Spleen (tissue), 11 donors: ENCODE data around the gene FHAD1. TPM values are rescaled to one million over a fixed set of nuclear protein-coding genes. Genes with fewer than 3 reads are reported as not detected.

ENCODE experiments used
- DNase-seq: peaks from one replicate; pipeline ENCODE4 v3.0.0-alpha.2; 2020
- H3K27ac ChIP-seq, 8 donors: fragments of 200-600 bp; sonication (generic) in 7 of 8; 1 replicate in 4 of 8; 2 replicates in 4 of 8; pipeline versions ENCODE4 v1.5.0 to v1.8.0; 2016 to 2021; ENCODE audit warnings: inconsistent platforms in 4 of 8, mild to moderate bottlenecking in 4 of 8, moderate library complexity in 1 of 8
- H3K27me3 ChIP-seq, 7 donors: fragments of 200-600 bp; sonication (generic) in 6 of 7; replicated peaks in 1 of 7; 1 replicate in 4 of 7; 2 replicates in 3 of 7; pipeline versions ENCODE4 v1.5.0 to v1.8.0; 2016 to 2021; ENCODE audit warnings: inconsistent platforms in 3 of 7, mild to moderate bottlenecking in 1 of 7
- H3K36me3 ChIP-seq, 6 donors: fragments of 200-600 bp; sonication (generic) in 5 of 6; 1 replicate in 4 of 6; 2 replicates in 2 of 6; pipeline versions ENCODE4 v1.5.0 to v1.8.0; 2016 to 2021; ENCODE audit warnings: inconsistent platforms in 2 of 6
- H3K4me1 ChIP-seq, 6 donors: fragments of 200-600 bp; sonication (generic) in 5 of 6; 1 replicate in 3 of 6; 2 replicates in 3 of 6; pipeline versions ENCODE4 v1.5.0 to v1.8.0; 2016 to 2021; ENCODE audit warnings: inconsistent platforms in 3 of 6
- H3K4me3 ChIP-seq, 8 donors: fragments of 200-600 bp; sonication (generic) in 7 of 8; 1 replicate in 4 of 8; 2 replicates in 4 of 8; pipeline versions ENCODE4 v1.5.0 to v1.8.0; 2016 to 2021; ENCODE audit warnings: inconsistent platforms in 4 of 8, mild to moderate bottlenecking in 4 of 8, moderate library complexity in 2 of 8
- H3K9me3 ChIP-seq, 8 donors: fragments of 200-600 bp; sonication (generic) in 7 of 8; 1 replicate in 4 of 8; 2 replicates in 4 of 8; pipeline versions ENCODE4 v1.5.0 to v1.8.0; 2016 to 2021; ENCODE audit warnings: inconsistent platforms in 4 of 8
- POLR2A ChIP-seq, 3 donors: fragments of 450-650 bp; IDR thresholded peaks; one replicate each; pipeline ENCODE4 v1.5.1; 2017; ENCODE audit warnings: antibody characterized with exemption in 3 of 3, mild to moderate bottlenecking in 1 of 3
- POLR2AphosphoS5 ChIP-seq, 3 donors: sonication (generic); formaldehyde crosslinking; IDR thresholded peaks; one replicate each; pipeline ENCODE4 v1.5.1; 2017; ENCODE audit warnings: antibody characterized with exemption in 3 of 3
- WGBS, 5 donors: extraction: QIAGEN DNeasy Blood & Tissue Kit in 3 of 5; methylation state at CpG; one replicate each; pipeline versions ENCODE4 v1.1.5 to v1.1.7; 2013 to 2018; 5-methylcytosine and 5-hydroxymethylcytosine counted together
- intact Hi-C: fragments of 100-400 bp; cut with DNase I; formaldehyde crosslinking; loops from one replicate; pipeline ENCODE4 v1.15.0; 2023; ENCODE audit warnings: low total_unique reads
- polyA plus RNA-seq, 3 donors: library from polyadenylated mRNA; stranded (reverse); fragments of 200-250 nt; gene quantifications; one replicate each; pipeline ENCODE4 v1.2.1, GENCODE V29; 2013
- total RNA-seq, 7 donors: library from RNA; depleted of rRNA in 3 of 7; stranded (reverse); fragments of >200 nt in 3 of 7; fragmentation: NEBNext Ultra II Directional in 4 of 7; extraction: Animal tissue kit (Norgen Biotek cat#: 25700) in 4 of 7; gene quantifications; one replicate each; pipeline versions ENCODE4 v1.1.0 to v1.2.1, GENCODE V29; 2016 to 2021
- TF ChIP-seq, protein P1 (sequence below), 11 experiments: fragments of 200-600 bp in 7 of 11; fragments of 450-650 bp in 4 of 11; sonication (generic) in 4 of 11; IDR thresholded peaks in 8 of 11; conservative IDR thresholded peaks in 3 of 11; 1 replicate in 7 of 11; 2 replicates in 4 of 11; pipeline versions ENCODE4 v1.4.0 to v1.8.0; 2016 to 2021; ENCODE audit warnings: antibody characterized with exemption in 11 of 11, inconsistent platforms in 4 of 11, mild to moderate bottlenecking in 1 of 11
- donor health status: healthy with polysubstance abuse.
- donor health status: DM: no; HTN: no; CAD: no; lungs with moderate emphysema.
- donor health status: DM: no; HTN: no; CAD: no.
- donor health status: Bipolar disorder and iron deficiency.
- donor health status: healthy.
- donor health status: DM: no; HTN: no; CAD: no.
- donor health status: DM: yes; HTN: yes; CAD: no.

Gene FHAD1
- total and polyA plus RNA-seq, 10 donors: 0.22 to 1.0 (median 0.28) TPM; not detected in 3

GRCh38 chr1:15236321-15236721 lies 10.7 kb upstream of the FHAD1 start:
- DNase-seq: no peak
- Histone ChIP-seq H3K27me3 (no peaks in the 10 kb centered on the region), H3K9me3 (no peaks in the 10 kb centered on the region), H3K4me1 (peaks cover 0 to 8% (median 0%) of the 10 kb centered on the region in 6 donors), H3K27ac (no peak overlapping the region), H3K4me3 (no peak overlapping the region), H3K36me3 (no peaks in the 10 kb centered on the region)
- intact Hi-C loops: no loop called here
- WGBS, 5 donors: 77 to 89% (median 81%) methylated on average over 5 of the region's 5 CpGs
- no peak for TF ChIP-seq POLR2AphosphoS5 (IDR thresholded peaks at IDR 0.05)
- TF ChIP-seq, protein P1, sequence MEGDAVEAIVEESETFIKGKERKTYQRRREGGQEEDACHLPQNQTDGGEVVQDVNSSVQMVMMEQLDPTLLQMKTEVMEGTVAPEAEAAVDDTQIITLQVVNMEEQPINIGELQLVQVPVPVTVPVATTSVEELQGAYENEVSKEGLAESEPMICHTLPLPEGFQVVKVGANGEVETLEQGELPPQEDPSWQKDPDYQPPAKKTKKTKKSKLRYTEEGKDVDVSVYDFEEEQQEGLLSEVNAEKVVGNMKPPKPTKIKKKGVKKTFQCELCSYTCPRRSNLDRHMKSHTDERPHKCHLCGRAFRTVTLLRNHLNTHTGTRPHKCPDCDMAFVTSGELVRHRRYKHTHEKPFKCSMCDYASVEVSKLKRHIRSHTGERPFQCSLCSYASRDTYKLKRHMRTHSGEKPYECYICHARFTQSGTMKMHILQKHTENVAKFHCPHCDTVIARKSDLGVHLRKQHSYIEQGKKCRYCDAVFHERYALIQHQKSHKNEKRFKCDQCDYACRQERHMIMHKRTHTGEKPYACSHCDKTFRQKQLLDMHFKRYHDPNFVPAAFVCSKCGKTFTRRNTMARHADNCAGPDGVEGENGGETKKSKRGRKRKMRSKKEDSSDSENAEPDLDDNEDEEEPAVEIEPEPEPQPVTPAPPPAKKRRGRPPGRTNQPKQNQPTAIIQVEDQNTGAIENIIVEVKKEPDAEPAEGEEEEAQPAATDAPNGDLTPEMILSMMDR (IDR thresholded peaks at IDR 0.05 in 8 of 11, conservative IDR thresholded peaks at IDR 0.05 in 3 of 11): no peak
- TF ChIP-seq POLR2A (IDR thresholded peaks at IDR 0.05): no peak

- H3K4me1 ChIP-seq: peaks cover 0 to 4% (median 0%) of the 10 kb centered on the region in 6 donors
- no peak for DNase-seq
- H3K36me3 ChIP-seq: no peaks in the 10 kb centered on the region
- 78 to 88% (median 85%) methylated on average over 9 of the region's 9 CpGs for WGBS, 5 donors
- no peak overlapping the region for H3K27ac ChIP-seq
- no peak for TF ChIP-seq POLR2AphosphoS5 (IDR thresholded peaks at IDR 0.05)
- TF ChIP-seq POLR2A (IDR thresholded peaks at IDR 0.05): no peak
- TF ChIP-seq, protein P1 (IDR thresholded peaks at IDR 0.05 in 8 of 11, conservative IDR thresholded peaks at IDR 0.05 in 3 of 11): no peak
- no peaks in the 10 kb centered on the region for H3K9me3 ChIP-seq
- intact Hi-C loops: no loop called here
- no peaks in the 10 kb centered on the region for H3K27me3 ChIP-seq
- H3K4me3 ChIP-seq: no peak overlapping the region
Measured at GRCh38 chr1:15236746-15237145, 10.3 kb upstream of the FHAD1 start.

DNA sequence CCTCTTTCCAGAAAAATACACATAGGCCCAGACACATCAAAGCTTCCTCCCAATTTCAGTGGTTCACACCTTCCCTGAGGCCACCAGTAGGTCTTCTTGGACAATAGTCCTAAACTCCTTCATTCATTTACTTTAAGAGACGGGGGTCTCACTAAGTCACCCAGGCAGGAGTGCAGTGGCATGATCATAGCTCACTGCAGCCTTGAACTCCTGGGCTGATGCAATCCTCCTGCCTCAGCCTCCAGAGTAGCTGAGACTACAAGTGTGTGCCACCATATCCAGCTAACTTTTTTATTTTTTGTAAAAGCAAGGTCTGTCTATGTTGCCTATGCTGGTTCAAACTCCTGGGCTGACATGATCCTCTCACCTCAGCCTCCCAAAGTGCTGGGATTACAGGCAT lies 8.2 kb upstream of the FHAD1 start:
- no peak for DNase-seq
- intact Hi-C loops: no loop called here
- 72 to 93% (median 84%) methylated on average over 1 of the region's 1 CpG for WGBS, 5 donors

GRCh38 chr1:15242766-15243165 lies 4.3 kb upstream of the FHAD1 start:
- peaks cover 0 to 13% (median 0%) of the 10 kb centered on the region in 8 donors for H3K9me3 ChIP-seq
- H3K27me3 ChIP-seq: peaks cover 0 to 25% (median 7%) of the 10 kb centered on the region in 7 donors
- no peaks in the 10 kb centered on the region for H3K36me3 ChIP-seq
- 85 to 93% (median 91%) methylated on average over 7 of the region's 7 CpGs for WGBS, 5 donors
- DNase-seq: no peak
- H3K4me1 ChIP-seq: peaks cover 2 to 33% (median 17%) of the 10 kb centered on the region in 6 donors
- no peak overlapping the region for H3K27ac ChIP-seq
- no peak overlapping the region for H3K4me3 ChIP-seq
- intact Hi-C loops: no loop called here
- TF ChIP-seq, protein P1 (IDR thresholded peaks at IDR 0.05 in 8 of 11, conservative IDR thresholded peaks at IDR 0.05 in 3 of 11): no peak
- TF ChIP-seq POLR2A (IDR thresholded peaks at IDR 0.05) (no peak), POLR2AphosphoS5 (IDR thresholded peaks at IDR 0.05) (no peak)

More for the DNA sequence above, 8.2 kb upstream of the FHAD1 start:
- Histone ChIP-seq H3K27ac (no peak overlapping the region), H3K4me1 (no peaks in the 10 kb centered on the region), H3K4me3 (no peak overlapping the region), H3K9me3 (no peaks in the 10 kb centered on the region), H3K36me3 (no peaks in the 10 kb centered on the region), H3K27me3 (no peaks in the 10 kb centered on the region)
- no peak for TF ChIP-seq POLR2A (IDR thresholded peaks at IDR 0.05)
- TF ChIP-seq, protein P1 (IDR thresholded peaks at IDR 0.05 in 8 of 11, conservative IDR thresholded peaks at IDR 0.05 in 3 of 11): no peak
- TF ChIP-seq POLR2AphosphoS5 (IDR thresholded peaks at IDR 0.05): no peak
